Neural cell (in vitro differentiated cells): ENCODE measurements around the gene BRMS1. TPM values are rescaled to one million over a fixed set of nuclear protein-coding genes. Genes with fewer than 3 reads are reported as not detected.

ENCODE experiments used
- H2AFZ ChIP-seq: fragments of 200-600, 300-800 bp; sonication (generic), shearing (Covaris generic); 2 replicates; pipeline ENCODE4 v1.6.0; 2014; ENCODE audit warnings: low read depth, mild to moderate bottlenecking, antibody characterized with exemption, low read length, moderate library complexity
- H3F3A ChIP-seq: fragments of 200-600 bp; shearing (Covaris generic); 2 replicates; pipeline ENCODE4 v1.6.1; 2016; ENCODE audit warnings: mild to moderate bottlenecking, moderate library complexity, mixed read lengths, antibody characterized with exemption, low read length; ENCODE audit not compliant: insufficient read depth, poor library complexity, severe bottlenecking
- H3K27ac ChIP-seq: fragments of 200-600, 300-800 bp; sonication (generic), shearing (Covaris generic); 2 replicates; pipeline ENCODE4 v1.5.1; 2014; ENCODE audit warnings: mild to moderate bottlenecking, low read length, moderate library complexity
- H3K27me3 ChIP-seq: fragments of 300-800, 200-600 bp; sonication (generic), shearing (Covaris generic); 2 replicates; pipeline ENCODE4 v1.6.0; 2014; ENCODE audit warnings: mild to moderate bottlenecking, low read depth, low read length, moderate library complexity; ENCODE audit not compliant: insufficient read depth
- H3K36me3 ChIP-seq: fragments of 300-800, 200-600 bp; sonication (generic), shearing (Covaris generic); 2 replicates; pipeline ENCODE4 v1.5.1; 2014; ENCODE audit warnings: mild to moderate bottlenecking, antibody characterized with exemption, low read length, moderate library complexity; ENCODE audit not compliant: insufficient read depth
- H3K4me2 ChIP-seq: fragments of 300-800, 200-600 bp; sonication (generic), shearing (Covaris generic); 2 replicates; pipeline ENCODE4 v1.6.0; 2014; ENCODE audit warnings: mild to moderate bottlenecking, low read length
- H3K4me3 ChIP-seq: fragments of 300-800, 200-600 bp; sonication (generic), shearing (Covaris generic); 2 replicates; pipeline ENCODE4 v1.5.1; 2014; ENCODE audit warnings: mild to moderate bottlenecking, low read length, moderate library complexity
- H3K79me2 ChIP-seq: fragments of 200-600 bp; shearing (Covaris generic); replicated peaks from 2 replicates; pipeline ENCODE4 v1.6.0; 2014; ENCODE audit warnings: mild to moderate bottlenecking, low read length, moderate library complexity; ENCODE audit not compliant: insufficient read depth
- H3K9ac ChIP-seq: fragments of 300-800, 200-600 bp; sonication (generic), shearing (Covaris generic); 2 replicates; pipeline ENCODE4 v1.6.1; 2016; ENCODE audit warnings: mild to moderate bottlenecking, low read length, mixed read lengths
- H3K9me2 ChIP-seq: fragments of 200-600 bp; shearing (Covaris generic); 2 replicates; pipeline ENCODE4 v1.6.1; 2016; ENCODE audit warnings: mild to moderate bottlenecking, low read length, mixed read lengths; ENCODE audit not compliant: insufficient read depth
- H3K9me3 ChIP-seq: fragments of 200-600, 300-800 bp; sonication (generic), shearing (Covaris generic); 2 replicates; pipeline ENCODE4 v1.6.1; 2016; ENCODE audit warnings: mild to moderate bottlenecking, mixed run types, low read length, moderate library complexity, mixed read lengths
- H4K20me1 ChIP-seq: fragments of 200-600 bp; shearing (Covaris generic); 2 replicates; pipeline ENCODE4 v1.6.1; 2016; ENCODE audit warnings: mild to moderate bottlenecking, mixed run types; ENCODE audit not compliant: insufficient read depth
- EP300 ChIP-seq: fragments of 450-650 bp; conservative IDR thresholded peaks from 2 replicates; pipeline ENCODE4 v1.6.1; 2014; ENCODE audit warnings: antibody characterized with exemption, mild to moderate bottlenecking, moderate library complexity; ENCODE audit not compliant: poor library complexity, severe bottlenecking
- EZH2 ChIP-seq: fragments of 200-600, 300-800 bp; shearing (Covaris generic), sonication (generic); IDR thresholded peaks from 2 replicates; pipeline ENCODE4 v1.6.1; 2014; ENCODE audit warnings: antibody characterized with exemption, low read length, borderline replicate concordance, mild to moderate bottlenecking; ENCODE audit not compliant: insufficient read depth, poor library complexity, severe bottlenecking
- MXI1 ChIP-seq: fragments of 450-650 bp; conservative IDR thresholded peaks from 2 replicates; pipeline ENCODE4 v1.6.1; 2014; ENCODE audit warnings: antibody characterized with exemption, mild to moderate bottlenecking; ENCODE audit not compliant: poor library complexity, severe bottlenecking
- POLR2AphosphoS5 ChIP-seq: IDR thresholded peaks from 2 replicates; pipeline ENCODE4 v1.6.1; 2012
- RAD21 ChIP-seq: fragments of 450-650 bp; conservative IDR thresholded peaks from 2 replicates; pipeline ENCODE4 v1.6.1; 2014; ENCODE audit warnings: antibody characterized with exemption, mild to moderate bottlenecking, moderate library complexity
- SMC3 ChIP-seq: fragments of 450-650 bp; conservative IDR thresholded peaks from 2 replicates; pipeline ENCODE4 v1.6.1; 2014; ENCODE audit warnings: antibody characterized with exemption, mild to moderate bottlenecking, moderate library complexity; ENCODE audit not compliant: poor library complexity
- TAF1 ChIP-seq: IDR thresholded peaks from 2 replicates; pipeline ENCODE4 v1.6.1; 2012; ENCODE audit warnings: low read depth
- polyA plus RNA-seq: library from polyadenylated mRNA; depleted of rRNA; stranded (reverse); fragments of >200 nt; gene quantifications from 2 replicates; pipeline ENCODE4 v1.2.3, GENCODE V29; 2014
- TF ChIP-seq, protein P1 (sequence below): fragments of 450-650 bp; IDR thresholded peaks from 2 replicates; pipeline ENCODE4 v1.5.1; 2014; ENCODE audit warnings: antibody characterized with exemption, mild to moderate bottlenecking, moderate library complexity; ENCODE audit not compliant: poor library complexity, severe bottlenecking
- TF ChIP-seq, protein P2 (sequence below): IDR thresholded peaks from 2 replicates; pipeline ENCODE4 v1.6.1; 2012; ENCODE audit warnings: borderline replicate concordance

BRMS1 gene
- polyA plus RNA-seq, 1 donor from 2014 or later = 78.3 TPM

DNA sequence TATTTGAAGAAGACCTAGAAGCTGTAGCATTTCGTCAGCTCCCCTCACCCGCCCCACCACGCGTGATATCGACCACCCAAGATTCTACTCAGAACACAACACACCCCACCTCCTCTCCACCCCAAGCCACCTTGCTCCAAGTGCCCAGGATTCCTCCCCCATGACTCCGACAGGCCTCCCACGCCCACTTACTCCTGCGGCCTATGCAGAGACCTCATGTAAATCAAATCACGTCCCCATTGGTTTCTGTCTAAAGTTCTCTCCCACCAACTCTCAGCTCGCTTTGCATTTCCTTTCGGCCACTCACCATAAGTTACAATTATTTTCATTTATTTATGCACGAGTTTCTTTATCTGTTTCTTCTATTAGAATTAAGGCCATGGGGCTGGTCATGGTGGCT, 42.2 kb downstream of the BRMS1 start:
- Histone ChIP-seq H4K20me1 (no peaks in the 10 kb centered on the region), H3K79me2 (no peaks in the 10 kb centered on the region), H2AFZ (no peak overlapping the region), H3K9me3 (no peaks in the 10 kb centered on the region), H3K4me2 (no peak overlapping the region), H3K4me3 (no peak overlapping the region), H3K27ac (no peak overlapping the region), H3K9me2 (no peaks in the 10 kb centered on the region), H3K27me3 (no peaks in the 10 kb centered on the region), H3K9ac (no peak overlapping the region), H3K36me3 (no peaks in the 10 kb centered on the region), H3F3A (no peaks in the 10 kb centered on the region)
- TF ChIP-seq EZH2 = no peak
- no peak for TF ChIP-seq TAF1
- no peak for TF ChIP-seq RAD21
- TF ChIP-seq POLR2AphosphoS5 = no peak
- TF ChIP-seq, protein P1, sequence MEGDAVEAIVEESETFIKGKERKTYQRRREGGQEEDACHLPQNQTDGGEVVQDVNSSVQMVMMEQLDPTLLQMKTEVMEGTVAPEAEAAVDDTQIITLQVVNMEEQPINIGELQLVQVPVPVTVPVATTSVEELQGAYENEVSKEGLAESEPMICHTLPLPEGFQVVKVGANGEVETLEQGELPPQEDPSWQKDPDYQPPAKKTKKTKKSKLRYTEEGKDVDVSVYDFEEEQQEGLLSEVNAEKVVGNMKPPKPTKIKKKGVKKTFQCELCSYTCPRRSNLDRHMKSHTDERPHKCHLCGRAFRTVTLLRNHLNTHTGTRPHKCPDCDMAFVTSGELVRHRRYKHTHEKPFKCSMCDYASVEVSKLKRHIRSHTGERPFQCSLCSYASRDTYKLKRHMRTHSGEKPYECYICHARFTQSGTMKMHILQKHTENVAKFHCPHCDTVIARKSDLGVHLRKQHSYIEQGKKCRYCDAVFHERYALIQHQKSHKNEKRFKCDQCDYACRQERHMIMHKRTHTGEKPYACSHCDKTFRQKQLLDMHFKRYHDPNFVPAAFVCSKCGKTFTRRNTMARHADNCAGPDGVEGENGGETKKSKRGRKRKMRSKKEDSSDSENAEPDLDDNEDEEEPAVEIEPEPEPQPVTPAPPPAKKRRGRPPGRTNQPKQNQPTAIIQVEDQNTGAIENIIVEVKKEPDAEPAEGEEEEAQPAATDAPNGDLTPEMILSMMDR = no peak
- no peak for TF ChIP-seq MXI1
- TF ChIP-seq EP300 = no peak
- TF ChIP-seq, protein P2, sequence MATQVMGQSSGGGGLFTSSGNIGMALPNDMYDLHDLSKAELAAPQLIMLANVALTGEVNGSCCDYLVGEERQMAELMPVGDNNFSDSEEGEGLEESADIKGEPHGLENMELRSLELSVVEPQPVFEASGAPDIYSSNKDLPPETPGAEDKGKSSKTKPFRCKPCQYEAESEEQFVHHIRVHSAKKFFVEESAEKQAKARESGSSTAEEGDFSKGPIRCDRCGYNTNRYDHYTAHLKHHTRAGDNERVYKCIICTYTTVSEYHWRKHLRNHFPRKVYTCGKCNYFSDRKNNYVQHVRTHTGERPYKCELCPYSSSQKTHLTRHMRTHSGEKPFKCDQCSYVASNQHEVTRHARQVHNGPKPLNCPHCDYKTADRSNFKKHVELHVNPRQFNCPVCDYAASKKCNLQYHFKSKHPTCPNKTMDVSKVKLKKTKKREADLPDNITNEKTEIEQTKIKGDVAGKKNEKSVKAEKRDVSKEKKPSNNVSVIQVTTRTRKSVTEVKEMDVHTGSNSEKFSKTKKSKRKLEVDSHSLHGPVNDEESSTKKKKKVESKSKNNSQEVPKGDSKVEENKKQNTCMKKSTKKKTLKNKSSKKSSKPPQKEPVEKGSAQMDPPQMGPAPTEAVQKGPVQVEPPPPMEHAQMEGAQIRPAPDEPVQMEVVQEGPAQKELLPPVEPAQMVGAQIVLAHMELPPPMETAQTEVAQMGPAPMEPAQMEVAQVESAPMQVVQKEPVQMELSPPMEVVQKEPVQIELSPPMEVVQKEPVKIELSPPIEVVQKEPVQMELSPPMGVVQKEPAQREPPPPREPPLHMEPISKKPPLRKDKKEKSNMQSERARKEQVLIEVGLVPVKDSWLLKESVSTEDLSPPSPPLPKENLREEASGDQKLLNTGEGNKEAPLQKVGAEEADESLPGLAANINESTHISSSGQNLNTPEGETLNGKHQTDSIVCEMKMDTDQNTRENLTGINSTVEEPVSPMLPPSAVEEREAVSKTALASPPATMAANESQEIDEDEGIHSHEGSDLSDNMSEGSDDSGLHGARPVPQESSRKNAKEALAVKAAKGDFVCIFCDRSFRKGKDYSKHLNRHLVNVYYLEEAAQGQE = no peak
- no peak for TF ChIP-seq SMC3

DNA sequence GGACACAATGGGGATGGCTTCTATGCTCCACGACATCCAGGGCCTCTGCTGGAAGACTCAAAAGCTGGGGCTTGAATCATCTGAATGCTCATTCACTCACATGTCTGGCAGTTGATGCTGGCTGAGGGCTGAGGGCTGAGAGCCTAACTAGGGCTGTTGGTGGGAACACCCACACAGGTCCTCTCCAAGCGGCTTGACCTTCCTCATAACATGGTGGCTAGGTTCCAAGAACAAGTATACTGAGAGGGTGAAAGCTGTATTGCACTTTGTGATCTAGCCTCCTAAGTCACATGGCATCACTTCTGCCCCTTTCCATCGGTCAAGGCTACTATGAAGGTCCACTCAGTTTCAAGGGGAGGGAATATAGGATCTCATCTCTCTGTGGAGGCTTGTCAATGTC, 45.7 kb downstream of the BRMS1 start:
- no peaks in the 10 kb centered on the region for H3K79me2 ChIP-seq
- no peaks in the 10 kb centered on the region for H4K20me1 ChIP-seq
- no peaks in the 10 kb centered on the region for H3K27me3 ChIP-seq
- H3K36me3 ChIP-seq = no peaks in the 10 kb centered on the region
- H3K9me3 ChIP-seq = no peaks in the 10 kb centered on the region
- H3K27ac ChIP-seq = no peak overlapping the region
- H3K4me3 ChIP-seq = no peak overlapping the region
- H2AFZ ChIP-seq = no peak overlapping the region
- H3F3A ChIP-seq = no peaks in the 10 kb centered on the region
- no peak overlapping the region for H3K9ac ChIP-seq
- TF ChIP-seq EZH2 = no peak
- TF ChIP-seq, protein P1 = no peak
- TF ChIP-seq, protein P2 = no peak
- TF ChIP-seq TAF1 = no peak
- no peak for TF ChIP-seq RAD21
- TF ChIP-seq POLR2AphosphoS5 = no peak
- TF ChIP-seq SMC3 = no peak
- no peak for TF ChIP-seq MXI1
- TF ChIP-seq EP300 = no peak
- H3K9me2 ChIP-seq = no peaks in the 10 kb centered on the region
- no peak overlapping the region for H3K4me2 ChIP-seq
